ENCODE measurements around the gene SLC66A1. TPM values are rescaled to one million over a fixed set of nuclear protein-coding genes. Genes with fewer than 3 reads are reported as not detected.

SLC66A1 gene
- total RNA-seq, 4 donors from 2014 or later = 10.0 to 16.5 (median 11.3) TPM

- WGBS = 70% methylated on average over 6 of the region's 6 CpGs
Measured at GRCh38 chr1:19375631-19376400, 63.7 kb downstream of the SLC66A1 start.

GRCh38 chr1:19376428-19377372 lies 64.6 kb downstream of the SLC66A1 start:
- Histone ChIP-seq H3K27me3 (no peaks in the 10 kb centered on the region), H3K27ac (replicated peaks in 1 of 4) (peak overlapping the region in 1 of 4 donors; percentile 3), H3K9me3 (no peaks in the 10 kb centered on the region), H3K4me3 (no peak overlapping the region), H3K4me1 (peaks cover 19 to 38% (median 34%) of the 10 kb centered on the region in 4 donors), H3K36me3 (peaks cover 23 to 88% (median 81%) of the 10 kb centered on the region in 4 donors)
- intact Hi-C loops (cut with DNase I) = no loop called here
- WGBS = 98% methylated on average over 7 of the region's 7 CpGs
- DNase-seq (ENCODE audit: extremely low spot score) = no peak
- TF ChIP-seq POLR2A (IDR thresholded peaks at IDR 0.05; ENCODE audit: low read depth) (no peak), EP300 (IDR thresholded peaks at IDR 0.05) (no peak), POLR2AphosphoS5 (IDR thresholded peaks at IDR 0.05) (no peak)
- TF ChIP-seq, protein P1, sequence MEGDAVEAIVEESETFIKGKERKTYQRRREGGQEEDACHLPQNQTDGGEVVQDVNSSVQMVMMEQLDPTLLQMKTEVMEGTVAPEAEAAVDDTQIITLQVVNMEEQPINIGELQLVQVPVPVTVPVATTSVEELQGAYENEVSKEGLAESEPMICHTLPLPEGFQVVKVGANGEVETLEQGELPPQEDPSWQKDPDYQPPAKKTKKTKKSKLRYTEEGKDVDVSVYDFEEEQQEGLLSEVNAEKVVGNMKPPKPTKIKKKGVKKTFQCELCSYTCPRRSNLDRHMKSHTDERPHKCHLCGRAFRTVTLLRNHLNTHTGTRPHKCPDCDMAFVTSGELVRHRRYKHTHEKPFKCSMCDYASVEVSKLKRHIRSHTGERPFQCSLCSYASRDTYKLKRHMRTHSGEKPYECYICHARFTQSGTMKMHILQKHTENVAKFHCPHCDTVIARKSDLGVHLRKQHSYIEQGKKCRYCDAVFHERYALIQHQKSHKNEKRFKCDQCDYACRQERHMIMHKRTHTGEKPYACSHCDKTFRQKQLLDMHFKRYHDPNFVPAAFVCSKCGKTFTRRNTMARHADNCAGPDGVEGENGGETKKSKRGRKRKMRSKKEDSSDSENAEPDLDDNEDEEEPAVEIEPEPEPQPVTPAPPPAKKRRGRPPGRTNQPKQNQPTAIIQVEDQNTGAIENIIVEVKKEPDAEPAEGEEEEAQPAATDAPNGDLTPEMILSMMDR (IDR thresholded peaks at IDR 0.05) = no peak

More at GRCh38 chr1:19375631-19376400, 63.7 kb downstream of the SLC66A1 start:
- no peaks in the 10 kb centered on the region for H3K9me3 ChIP-seq
- H3K27ac ChIP-seq (replicated peaks in 1 of 4) = peak overlapping the region in 2 of 4 donors; percentile 34 to 63
- no peaks in the 10 kb centered on the region for H3K27me3 ChIP-seq
- peaks cover 23 to 86% (median 78%) of the 10 kb centered on the region in 4 donors for H3K36me3 ChIP-seq
- peaks cover 21 to 34% (median 33%) of the 10 kb centered on the region in 4 donors for H3K4me1 ChIP-seq
- H3K4me3 ChIP-seq = no peak overlapping the region
- DNase-seq (ENCODE audit: extremely low spot score) = no peak
- TF ChIP-seq POLR2AphosphoS5 (IDR thresholded peaks at IDR 0.05) (no peak), POLR2A (IDR thresholded peaks at IDR 0.05; ENCODE audit: low read depth) (no peak), EP300 (IDR thresholded peaks at IDR 0.05) (no peak)
- TF ChIP-seq, protein P1 (IDR thresholded peaks at IDR 0.05) = no peak
- intact Hi-C loops (cut with DNase I) = no loop called here

- 87% methylated on average over 17 of the region's 17 CpGs for WGBS
- peaks cover 23 to 91% (median 89%) of the 10 kb centered on the region in 4 donors for H3K36me3 ChIP-seq
- H3K27ac ChIP-seq (replicated peaks in 1 of 4) = no peak overlapping the region
Measured at GRCh38 chr1:19377812-19378718, 65.9 kb downstream of the SLC66A1 start.

More at GRCh38 chr1:19377812-19378718, 65.9 kb downstream of the SLC66A1 start:
- intact Hi-C loops (cut with DNase I) = no loop called here
- no peak overlapping the region for H3K4me3 ChIP-seq
- no peaks in the 10 kb centered on the region for H3K27me3 ChIP-seq
- no peak for DNase-seq (ENCODE audit: extremely low spot score)
- TF ChIP-seq EP300 (IDR thresholded peaks at IDR 0.05) (no peak), POLR2AphosphoS5 (IDR thresholded peaks at IDR 0.05) (no peak), POLR2A (IDR thresholded peaks at IDR 0.05; ENCODE audit: low read depth) (no peak)
- TF ChIP-seq, protein P1 (IDR thresholded peaks at IDR 0.05) = no peak
- H3K4me1 ChIP-seq = peaks cover 16 to 39% (median 30%) of the 10 kb centered on the region in 4 donors
- H3K9me3 ChIP-seq = no peaks in the 10 kb centered on the region

Small RNA genes within 50 kb of the gene (small RNA-seq; reads per million reads assigned to genes)
- gene RNU6-1099P = 0 reads per million in 3 donors

Other genes starting within 250 kb of the SLC66A1 start
- gene UBR4, start 102.1 kb upstream of the SLC66A1 start, total RNA-seq = 100 to 1,000 TPM; 132 to 268 (median 170) TPM
- gene EMC1, start 60.8 kb upstream of the SLC66A1 start, total RNA-seq = 10 to 100 TPM; 16.2 to 43.1 (median 36.1) TPM
- gene MRTO4, start 60.5 kb upstream of the SLC66A1 start, total RNA-seq = 10 to 100 TPM in 3 of 4 donors, 1 to 10 TPM in 1; 10.0 to 26.2 (median 16.9) TPM
- gene AKR7A3, start 23.6 kb upstream of the SLC66A1 start, total RNA-seq = 1 to 10 TPM in 1 of 4 donors, under 1 TPM in 3; 0.13 to 1.6 (median 0.66) TPM
- gene AKR7A2, start 182 bp upstream of the SLC66A1 start, total RNA-seq = 10 to 100 TPM; 45.2 to 68.2 (median 59.6) TPM
- 100 to 1,000 TPM; 186 to 261 (median 203) TPM for gene CAPZB, start 173.2 kb downstream of the SLC66A1 start, total RNA-seq